B cell (primary cell): ENCODE results near the gene PIK3R2. TPM values are rescaled to one million over a fixed set of nuclear protein-coding genes. Genes with fewer than 3 reads are reported as not detected.
A peak's percentile ranks its signal among the peaks of the same experiment; 100 is the strongest.

Experiments used
- ATAC-seq: fragments of 200-7000 bp; cut with Tn5 transposase; one replicate; pipeline ENCODE4 v1.10.0; 2021; ENCODE audit warnings: low read depth, mild to moderate bottlenecking, moderate number of reproducible peaks, moderate library complexity
- CTCF ChIA-PET: fragments of 350-600 bp; sonication (Branson Sonifier 250); formaldehyde crosslinking; loops from one replicate; lab custom pipeline; 2021; ENCODE audit warnings: antibody characterized with exemption, inconsistent platforms; lab: Charles Lee
- POLR2A ChIA-PET: fragments of 350-600 bp; sonication (Branson Sonifier 250); formaldehyde crosslinking; loops from one replicate; lab custom pipeline; 2021; ENCODE audit warnings: antibody characterized with exemption; lab: Charles Lee
- DNase-seq: peaks from one replicate; pipeline ENCODE4 v3.0.0; 2013
- H2AFZ ChIP-seq: 2 replicates; pipeline ENCODE4 v1.6.1; 2012; ENCODE audit warnings: mild to moderate bottlenecking, low read depth, low read length; ENCODE audit not compliant: insufficient read depth, poor library complexity, severe bottlenecking
- H3K27ac ChIP-seq, 2 donors: 1 replicate in 1 of 2; 2 replicates in 1 of 2; pipeline ENCODE4 v1.5.1; 2012 to 2013; ENCODE audit warnings: low read length in 2 of 2, mild to moderate bottlenecking in 2 of 2, moderate library complexity in 1 of 2
- H3K27me3 ChIP-seq, 4 experiments: fragments of 200-600 bp in 1 of 4; sonication (generic) in 1 of 4; replicated peaks in 1 of 4; 1 replicate in 2 of 4; 2 replicates in 2 of 4; pipeline versions ENCODE4 v1.6.1 to v1.7.0; 2013 to 2016; ENCODE audit warnings: low read length in 3 of 4, mild to moderate bottlenecking in 2 of 4, mixed read lengths in 1 of 4, moderate library complexity in 1 of 4; ENCODE audit not compliant: insufficient read depth in 4 of 4, control insufficient read depth in 3 of 4; ENCODE audit errors: control extremely low read depth in 1 of 4
- H3K36me3 ChIP-seq, 2 experiments: replicated peaks in 1 of 2; 1 replicate in 1 of 2; 2 replicates in 1 of 2; pipeline versions ENCODE4 v1.6.1 to v1.7.1; 2013; ENCODE audit warnings: low read length in 1 of 2; ENCODE audit not compliant: insufficient read depth in 2 of 2, control insufficient read depth in 1 of 2; ENCODE audit errors: control extremely low read depth in 1 of 2, extremely low read depth in 1 of 2
- H3K4me1 ChIP-seq, 2 donors: fragments of 200-600 bp in 1 of 2; sonication (generic) in 1 of 2; 1 replicate in 1 of 2; 2 replicates in 1 of 2; pipeline versions ENCODE4 v1.5.1 to v1.6.1; 2013 to 2017; ENCODE audit warnings: low read length in 2 of 2; ENCODE audit not compliant: control insufficient read depth in 2 of 2, insufficient read depth in 2 of 2
- H3K4me2 ChIP-seq: replicated peaks from 2 replicates; pipeline ENCODE3; 2012; ENCODE audit warnings: mild to moderate bottlenecking, low read depth, low read length; ENCODE audit not compliant: poor library complexity, severe bottlenecking
- H3K4me3 ChIP-seq, 5 experiments: fragments of 200-600 bp in 1 of 5; sonication (generic) in 1 of 5; 1 replicate in 3 of 5; 2 replicates in 2 of 5; pipeline versions ENCODE4 v1.5.1 to v1.7.0; 2011 to 2016; ENCODE audit warnings: low read length in 4 of 5, mild to moderate bottlenecking in 4 of 5, low read depth in 2 of 5, control low read depth in 1 of 5, moderate library complexity in 1 of 5; ENCODE audit not compliant: insufficient read depth in 1 of 5; ENCODE audit errors: control extremely low read depth in 1 of 5, extremely low read depth in 1 of 5
- H3K79me2 ChIP-seq: fragments of 200-600 bp; sonication (generic); one replicate; pipeline ENCODE4 v1.6.0; 2016; ENCODE audit warnings: low read length; ENCODE audit not compliant: control insufficient read depth, insufficient read depth
- H3K9ac ChIP-seq: fragments of 200-600 bp; sonication (generic); 2 replicates; pipeline ENCODE4 v1.6.1; 2017; ENCODE audit warnings: mild to moderate bottlenecking, low read length, moderate library complexity
- H3K9me3 ChIP-seq, 3 donors: one replicate each; pipeline versions ENCODE4 v1.6.1 to v1.7.1; 2013; ENCODE audit warnings: low read length in 2 of 3; ENCODE audit not compliant: control insufficient read depth in 2 of 3, insufficient read depth in 1 of 3; ENCODE audit errors: control extremely low read depth in 1 of 3
- H4K20me1 ChIP-seq: 2 replicates; pipeline ENCODE4 v1.6.0; 2012; ENCODE audit warnings: mild to moderate bottlenecking, low read length; ENCODE audit not compliant: insufficient read depth, control insufficient read depth, poor library complexity, severe bottlenecking
- H3K27ac Mint-ChIP-seq: one replicate; pipeline ENCODE4 v1.8.0; 2021; ENCODE audit warnings: mixed read lengths
- H3K27me3 Mint-ChIP-seq: one replicate; pipeline ENCODE4 v1.8.0; 2021; ENCODE audit warnings: mixed read lengths
- H3K4me1 Mint-ChIP-seq: one replicate; pipeline ENCODE4 v1.8.0; 2021; ENCODE audit warnings: mixed read lengths
- H3K4me3 Mint-ChIP-seq: one replicate; pipeline ENCODE4 v1.8.0; 2021; ENCODE audit warnings: mixed read lengths
- H3K9me3 Mint-ChIP-seq: one replicate; pipeline ENCODE4 v1.8.0; 2022; ENCODE audit warnings: mixed read lengths; ENCODE audit not compliant: insufficient read depth
- WGBS: methylation state at CpG from one replicate; pipeline ENCODE4 v1.1.5; 2013; ENCODE audit warnings: missing lambda C conversion rate; ENCODE audit not compliant: insufficient coverage; 5-methylcytosine and 5-hydroxymethylcytosine counted together
- intact Hi-C: fragments of 100-400 bp; cut with micrococcal nuclease; formaldehyde crosslinking; loops from one replicate; pipeline ENCODE4 v1.10.0; 2022
- polyA plus RNA-seq: library from polyadenylated mRNA; depleted of rRNA; stranded (reverse); fragments of >200 nt; gene quantifications from 2 replicates; pipeline ENCODE4 v1.2.3, GENCODE V29; 2012
- total RNA-seq, 2 donors: library from RNA; stranded (reverse); fragments of 120-200 nt in 1 of 2; gene quantifications; 1 replicate in 1 of 2; 2 replicates in 1 of 2; pipeline versions ENCODE4 v1.2.3 to v1.2.4, GENCODE V29; 2013 to 2022
- TF ChIP-seq, protein P1 (sequence below): fragments of 200-600 bp; IDR thresholded peaks from one replicate; pipeline ENCODE4 v1.8.0; 2022; ENCODE audit warnings: antibody characterized with exemption, mild to moderate bottlenecking

The PIK3R2 gene
- total and polyA plus RNA-seq, 2 donors (not counting 1 experiment from before 2014, with no cell fraction given) = 8.5 to 15.8 TPM

DNA sequence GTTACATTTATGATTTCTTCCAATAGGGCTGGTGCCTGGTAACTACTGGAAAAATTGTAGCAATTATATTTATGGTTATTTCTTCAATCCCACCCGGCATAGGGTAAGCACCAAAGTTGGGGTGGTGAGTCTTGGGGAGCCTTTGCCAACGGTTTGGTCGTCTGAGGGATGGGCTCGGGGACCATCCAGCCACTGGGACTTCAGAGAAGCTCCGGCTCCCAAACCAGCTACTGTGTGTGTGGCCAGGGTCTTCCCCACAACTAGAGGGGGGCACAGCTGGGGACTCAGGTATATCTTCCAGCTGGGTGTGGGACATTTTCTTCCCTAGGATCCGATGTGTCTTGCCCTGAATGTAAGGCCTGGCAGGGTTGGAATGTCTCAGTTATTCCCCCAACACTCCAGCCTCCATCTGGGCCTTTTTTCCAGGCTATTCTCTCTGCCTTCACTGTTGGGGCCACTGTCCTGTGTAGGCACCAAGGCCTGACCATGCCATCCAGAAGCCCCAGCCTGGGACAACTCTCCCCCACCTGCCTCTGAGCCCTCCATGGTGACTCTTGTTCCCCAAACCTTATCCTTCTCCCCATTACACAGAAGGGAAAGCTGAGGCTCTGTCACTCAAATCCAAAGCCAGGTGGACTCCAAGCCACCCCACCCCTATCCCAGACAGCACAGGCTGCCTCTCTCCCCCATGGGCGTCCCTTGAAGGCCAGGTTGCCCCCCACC lies 19.5 kb downstream of the PIK3R2 start:
- intact Hi-C loops = loop anchor here (1.0 to 5.0 kb wide), 6 partner anchors 9 to 150 kb away; partner anchors contain the start of genes MAST3 and RAB3A
- POLR2A ChIA-PET = interaction anchor here (0.6 to 5.6 kb wide), 14 partner anchors 8 to 165 kb away, joined by 3 to 45 read pairs (median 8); partner anchors contain the start of genes ARRDC2, JUND, MPV17L2 and RAB3A

More for the DNA sequence above, 19.5 kb downstream of the PIK3R2 start:
- DNase-seq = no peak
- Mint-ChIP-seq H3K9me3 (no peaks in the 10 kb centered on the region), H3K4me1 (peaks cover 84% of the 10 kb centered on the region), H3K27me3 (no peaks in the 10 kb centered on the region), H3K27ac (peak overlapping the region; percentile 98), H3K4me3 (peak overlapping the region; percentile 94)
- H3K79me2 ChIP-seq = peaks cover 35% of the 10 kb centered on the region
- peak overlapping the region; percentile 83 for H3K4me2 ChIP-seq
- TF ChIP-seq, protein P1, sequence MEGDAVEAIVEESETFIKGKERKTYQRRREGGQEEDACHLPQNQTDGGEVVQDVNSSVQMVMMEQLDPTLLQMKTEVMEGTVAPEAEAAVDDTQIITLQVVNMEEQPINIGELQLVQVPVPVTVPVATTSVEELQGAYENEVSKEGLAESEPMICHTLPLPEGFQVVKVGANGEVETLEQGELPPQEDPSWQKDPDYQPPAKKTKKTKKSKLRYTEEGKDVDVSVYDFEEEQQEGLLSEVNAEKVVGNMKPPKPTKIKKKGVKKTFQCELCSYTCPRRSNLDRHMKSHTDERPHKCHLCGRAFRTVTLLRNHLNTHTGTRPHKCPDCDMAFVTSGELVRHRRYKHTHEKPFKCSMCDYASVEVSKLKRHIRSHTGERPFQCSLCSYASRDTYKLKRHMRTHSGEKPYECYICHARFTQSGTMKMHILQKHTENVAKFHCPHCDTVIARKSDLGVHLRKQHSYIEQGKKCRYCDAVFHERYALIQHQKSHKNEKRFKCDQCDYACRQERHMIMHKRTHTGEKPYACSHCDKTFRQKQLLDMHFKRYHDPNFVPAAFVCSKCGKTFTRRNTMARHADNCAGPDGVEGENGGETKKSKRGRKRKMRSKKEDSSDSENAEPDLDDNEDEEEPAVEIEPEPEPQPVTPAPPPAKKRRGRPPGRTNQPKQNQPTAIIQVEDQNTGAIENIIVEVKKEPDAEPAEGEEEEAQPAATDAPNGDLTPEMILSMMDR = no peak
- H2AFZ ChIP-seq = no peak overlapping the region
- no peaks in the 10 kb centered on the region for H3K27me3 ChIP-seq
- peak overlapping the region; percentile 97 to 99 for H3K27ac ChIP-seq
- WGBS = 86% methylated on average over 5 of the region's 7 CpGs
- H3K9me3 ChIP-seq = peaks cover 0 to 14% (median 0%) of the 10 kb centered on the region in 3 donors
- peak overlapping the region in 3 of 5 experiments; percentile 2 to 97 (median 87) for H3K4me3 ChIP-seq
- H4K20me1 ChIP-seq = peaks cover 35% of the 10 kb centered on the region
- peaks cover 7 to 29% of the 10 kb centered on the region in 2 experiments for H3K36me3 ChIP-seq
- no peak for ATAC-seq
- H3K4me1 ChIP-seq = peaks cover 78 to 91% of the 10 kb centered on the region in 2 donors
- CTCF ChIA-PET = interaction anchor here (0.6 to 2.4 kb wide), 7 partner anchors 8 to 68 kb away, joined by 3 to 18 read pairs (median 3); partner anchors contain the start of gene MPV17L2
- H3K9ac ChIP-seq = peak overlapping the region; percentile 96
